Head of caudate nucleus (tissue), 42 donors: ENCODE measurements around the gene CREB5.
A peak's percentile ranks its signal among the peaks of the same experiment; 100 is the strongest.

Experiments
- DNase-seq, 42 donors: peaks; one replicate each; pipeline versions ENCODE4 v3.0.0 to v3.0.0-alpha.2; 2020 to 2021; ENCODE audit warnings: mixed read lengths in 7 of 42
- intact Hi-C: fragments of 100-400 bp; cut with DNase I; formaldehyde crosslinking; loops from one replicate; pipeline ENCODE4 v1.15.0; 2022

CREB5 gene

DNA sequence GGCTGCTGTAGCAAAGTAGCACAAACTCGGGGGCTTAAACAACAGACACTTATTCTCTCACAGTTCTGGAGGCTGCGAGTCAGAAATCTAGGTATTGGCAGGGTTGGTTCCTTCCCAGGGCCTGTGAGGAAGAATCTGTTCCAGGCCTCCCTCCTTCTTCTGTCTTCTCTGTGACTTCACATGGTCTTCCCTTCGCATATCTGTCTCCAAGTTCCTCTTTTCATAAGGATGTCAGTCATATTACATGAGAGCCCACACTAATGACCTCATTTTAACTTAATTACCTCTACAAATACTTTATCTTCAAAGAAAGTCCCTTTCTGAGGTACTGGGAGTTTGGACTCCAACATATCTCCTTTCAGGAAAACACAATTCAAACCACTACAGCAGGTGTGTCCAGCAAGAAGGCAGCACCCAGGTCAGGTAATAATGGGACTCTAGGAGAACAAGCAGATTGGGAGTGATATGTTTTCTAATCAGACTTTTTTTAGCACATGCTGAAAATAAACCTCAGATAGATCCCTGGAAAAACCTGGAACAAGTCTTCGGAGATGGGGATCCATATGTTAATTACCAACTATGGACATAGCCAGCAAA is 11.7 kb downstream of the CREB5 start:
- DNase-seq: no peak
- intact Hi-C loops: no loop called here

DNA sequence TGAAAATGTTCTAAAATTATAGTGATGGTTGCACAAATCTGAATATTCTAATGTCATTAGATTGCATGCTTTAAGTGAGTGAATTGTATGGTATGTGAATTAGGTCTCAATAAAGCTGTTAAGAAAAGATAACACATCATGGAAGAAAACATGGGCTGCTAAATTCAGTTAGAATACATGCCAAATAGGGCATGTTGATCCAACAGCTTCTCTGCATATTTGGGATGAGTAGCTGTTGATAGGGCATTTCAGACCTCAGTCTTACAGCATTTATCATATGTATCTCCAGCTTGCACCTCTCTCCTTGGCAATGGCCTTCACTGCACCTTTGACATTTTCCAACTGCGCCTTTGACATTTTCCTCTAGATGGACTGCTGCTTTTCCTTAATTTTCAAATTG is 13.2 kb downstream of the CREB5 start:
- intact Hi-C loops: no loop called here
- no peak for DNase-seq

DNA sequence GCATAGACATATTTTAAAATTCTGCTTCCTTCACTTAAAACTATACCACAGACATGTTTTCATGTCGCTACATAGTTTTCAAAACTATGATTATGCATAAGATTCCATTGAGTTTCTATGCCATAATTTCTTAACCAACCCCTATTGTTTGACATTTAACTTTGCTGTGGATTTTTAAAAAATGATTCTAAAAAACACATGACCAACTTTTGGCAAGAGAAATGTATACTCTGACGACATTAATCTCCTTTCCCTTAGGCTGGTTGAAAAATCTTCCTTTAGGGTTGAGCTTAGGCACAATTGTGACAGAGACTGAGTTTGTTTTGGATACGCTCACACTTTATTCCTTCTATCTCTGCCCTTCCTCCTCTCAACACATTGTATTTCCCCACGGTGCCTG is 14.9 kb downstream of the CREB5 start:
- intact Hi-C loops: no loop called here
- no peak for DNase-seq

DNA sequence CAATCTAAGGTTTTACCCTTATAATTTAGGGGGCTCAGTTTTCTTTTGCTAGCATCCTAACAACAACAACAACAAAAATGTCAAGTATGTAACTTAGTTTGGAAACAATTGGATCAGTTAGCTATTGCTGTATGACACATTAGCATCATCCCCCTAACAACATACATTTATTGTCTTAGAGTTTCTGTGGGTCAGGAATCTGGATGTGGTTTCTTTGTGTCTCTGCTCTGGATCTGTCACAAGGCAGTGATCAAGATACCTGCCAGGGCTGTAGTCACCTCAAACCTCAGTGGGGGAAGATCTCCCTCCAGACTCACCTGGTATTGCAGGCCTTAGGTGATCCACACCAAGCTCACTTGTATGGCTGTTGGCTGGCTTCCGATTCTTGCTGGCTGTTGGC is 18.3 kb downstream of the CREB5 start:
- intact Hi-C loops: no loop called here
- no peak for DNase-seq

DNA sequence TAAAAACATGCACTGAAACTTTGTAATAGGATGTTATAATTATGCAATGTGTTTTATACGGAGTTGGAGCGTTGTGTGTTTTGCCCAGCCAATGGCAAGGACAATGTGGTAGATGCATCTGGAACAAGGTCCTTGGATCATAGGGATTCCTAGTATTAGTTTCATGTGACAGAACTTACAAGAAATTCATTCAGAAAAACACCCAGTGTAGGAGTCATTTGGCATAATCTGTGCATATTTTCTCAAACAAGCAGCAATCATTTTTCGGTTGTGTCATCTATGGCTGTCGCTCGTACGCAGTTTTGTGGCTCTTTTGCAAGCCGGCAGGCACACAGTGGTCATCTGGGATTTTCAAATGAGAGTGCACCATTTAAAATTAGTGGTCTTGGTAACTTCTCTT is 19.8 kb downstream of the CREB5 start:
- intact Hi-C loops: no loop called here
- DNase-seq: no peak

DNA sequence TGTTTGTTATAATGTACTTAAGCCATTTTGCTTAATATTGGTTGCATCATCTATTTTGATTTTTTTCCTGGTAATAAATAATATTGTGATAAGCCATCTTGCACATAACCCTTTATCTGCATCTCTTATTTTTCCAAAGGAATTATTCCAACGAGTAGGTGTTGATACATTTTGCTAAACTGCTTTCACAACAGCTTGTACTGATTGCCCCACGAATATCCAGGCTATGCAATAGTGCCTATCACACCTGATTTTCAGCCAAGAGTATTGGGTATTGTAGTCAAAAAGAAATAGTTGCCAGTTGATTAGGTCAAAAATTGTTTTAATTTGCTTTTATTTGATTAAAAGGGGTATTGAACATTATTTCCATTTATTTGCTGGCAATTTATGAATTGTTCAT is 20.7 kb downstream of the CREB5 start:
- DNase-seq: no peak
- intact Hi-C loops: no loop called here

DNA sequence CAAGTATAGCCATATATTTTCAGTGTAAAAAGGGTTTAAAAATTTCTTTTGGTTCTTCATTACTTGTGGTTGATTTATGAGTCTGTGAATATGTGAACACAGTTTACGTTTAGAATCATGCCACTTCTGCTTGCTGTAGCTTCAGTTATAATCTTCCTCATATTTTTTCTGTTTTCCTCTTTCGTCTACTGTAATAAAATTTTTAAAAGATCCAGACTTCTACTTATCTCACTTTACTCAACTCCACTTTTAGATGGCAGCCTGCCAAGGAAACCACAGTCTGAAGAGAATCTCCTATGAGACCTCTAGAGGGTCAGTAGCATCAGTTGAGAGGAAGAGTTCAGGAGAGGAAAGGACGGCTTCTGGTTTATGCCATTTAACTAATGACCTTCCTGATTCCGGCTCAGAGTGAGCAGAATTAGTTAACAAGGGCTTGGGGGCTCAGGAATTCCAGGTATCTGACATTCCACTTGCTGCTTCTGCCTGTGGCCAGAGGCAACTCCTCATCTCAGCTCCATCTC is 21.4 kb downstream of the CREB5 start:
- peak in 3 of 42 donors; percentile 21 to 59 (median 38) for DNase-seq
- intact Hi-C loops: no loop called here

DNA sequence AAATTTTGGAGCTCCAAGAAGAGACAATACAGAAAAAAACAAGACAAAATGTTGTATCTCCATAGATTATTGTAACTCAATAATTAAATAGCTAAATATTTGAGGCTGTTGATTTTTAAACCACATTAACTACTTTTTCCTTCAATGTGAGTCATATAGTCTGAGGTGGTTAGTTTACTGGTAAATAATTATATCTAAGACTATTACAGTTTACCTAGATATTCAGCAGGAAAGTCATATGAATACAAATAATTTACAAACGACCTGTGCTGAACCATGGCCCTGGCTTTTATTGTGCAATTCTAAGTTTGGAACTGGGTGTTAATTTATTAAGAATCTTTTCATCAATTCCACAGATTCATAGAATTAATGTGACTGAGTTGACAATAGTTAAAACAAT is 22.2 kb downstream of the CREB5 start:
- intact Hi-C loops: no loop called here

DNA sequence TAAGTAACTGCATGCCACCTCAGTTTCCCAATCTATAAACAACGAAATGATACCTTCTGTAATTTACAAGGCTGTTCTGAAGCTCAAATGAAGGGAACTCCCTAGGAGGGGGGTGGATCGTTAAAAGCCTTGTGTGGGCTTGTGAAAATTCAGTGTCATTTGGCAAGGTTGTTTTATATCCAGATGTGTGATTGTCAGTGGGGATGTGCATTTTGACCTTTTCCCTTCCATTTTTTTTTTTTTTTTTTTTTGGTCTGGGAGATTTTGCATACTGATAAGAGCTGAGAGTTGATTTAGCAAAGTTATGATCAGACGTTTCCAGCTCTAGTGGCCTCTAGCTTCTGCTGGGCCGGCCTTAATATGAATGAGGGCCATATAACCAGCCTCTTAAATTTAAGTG is 22.8 kb downstream of the CREB5 start:
- DNase-seq: no peak
- intact Hi-C loops: no loop called here

More for the DNA sequence above, 22.2 kb downstream of the CREB5 start:
- DNase-seq: no peak

DNA sequence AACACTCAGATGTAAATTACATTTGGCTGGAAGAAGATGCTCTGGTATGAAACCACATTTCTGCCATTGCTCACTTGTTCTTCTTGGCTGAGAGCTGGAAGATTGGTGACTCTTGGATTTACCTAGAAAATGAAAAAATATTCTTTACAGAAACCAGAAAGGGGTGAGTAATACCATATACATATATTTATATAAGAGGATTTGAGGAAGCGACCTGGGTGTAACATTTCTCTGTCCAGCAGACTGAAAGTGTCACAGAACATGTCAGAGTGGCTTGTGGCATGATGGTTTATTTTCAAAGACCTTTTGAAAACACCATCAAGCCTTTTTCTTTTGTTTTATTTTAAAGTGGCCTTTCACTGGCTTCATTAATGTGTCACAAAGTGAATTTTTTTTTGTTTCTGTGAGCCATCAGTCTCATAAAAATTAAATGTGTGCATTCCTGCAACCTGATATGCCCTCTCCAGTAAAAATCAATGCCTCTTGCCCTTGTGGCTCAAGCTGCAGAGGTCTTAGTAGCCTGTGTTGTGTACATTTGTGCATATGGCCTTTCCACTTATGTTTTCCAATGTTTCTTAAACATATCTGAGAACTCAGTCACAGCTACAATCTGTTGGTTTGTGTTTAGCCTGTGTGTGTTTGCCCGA is 23.5 kb downstream of the CREB5 start:
- intact Hi-C loops: no loop called here
- DNase-seq: no peak

DNA sequence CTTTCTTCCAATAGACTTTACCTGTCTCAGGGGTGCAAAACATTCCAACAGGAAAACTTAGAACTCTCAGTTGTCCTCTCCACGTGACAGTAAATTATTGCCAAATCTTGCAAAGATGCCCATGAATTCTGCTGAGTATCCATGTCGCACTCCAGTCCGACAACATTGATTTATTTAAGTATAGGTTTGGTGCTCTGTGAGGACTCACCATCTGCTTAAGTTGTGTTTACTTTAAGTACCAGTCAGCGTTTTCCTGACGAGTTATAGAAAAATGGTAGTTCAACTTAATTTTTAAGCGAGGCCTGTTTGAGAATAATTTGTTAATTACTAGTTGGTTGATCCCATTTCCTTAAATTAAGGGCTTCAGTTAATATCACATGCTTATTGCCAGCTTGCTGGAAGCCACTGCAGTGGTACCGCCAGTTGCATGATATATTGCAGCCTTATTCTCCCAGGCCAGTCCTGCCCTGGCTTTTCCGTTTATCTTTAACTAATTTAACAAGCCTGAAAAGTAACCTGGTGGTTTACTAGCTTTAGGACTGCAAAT is 27.8 kb downstream of the CREB5 start:
- DNase-seq: no peak
- intact Hi-C loops: no loop called here

DNA sequence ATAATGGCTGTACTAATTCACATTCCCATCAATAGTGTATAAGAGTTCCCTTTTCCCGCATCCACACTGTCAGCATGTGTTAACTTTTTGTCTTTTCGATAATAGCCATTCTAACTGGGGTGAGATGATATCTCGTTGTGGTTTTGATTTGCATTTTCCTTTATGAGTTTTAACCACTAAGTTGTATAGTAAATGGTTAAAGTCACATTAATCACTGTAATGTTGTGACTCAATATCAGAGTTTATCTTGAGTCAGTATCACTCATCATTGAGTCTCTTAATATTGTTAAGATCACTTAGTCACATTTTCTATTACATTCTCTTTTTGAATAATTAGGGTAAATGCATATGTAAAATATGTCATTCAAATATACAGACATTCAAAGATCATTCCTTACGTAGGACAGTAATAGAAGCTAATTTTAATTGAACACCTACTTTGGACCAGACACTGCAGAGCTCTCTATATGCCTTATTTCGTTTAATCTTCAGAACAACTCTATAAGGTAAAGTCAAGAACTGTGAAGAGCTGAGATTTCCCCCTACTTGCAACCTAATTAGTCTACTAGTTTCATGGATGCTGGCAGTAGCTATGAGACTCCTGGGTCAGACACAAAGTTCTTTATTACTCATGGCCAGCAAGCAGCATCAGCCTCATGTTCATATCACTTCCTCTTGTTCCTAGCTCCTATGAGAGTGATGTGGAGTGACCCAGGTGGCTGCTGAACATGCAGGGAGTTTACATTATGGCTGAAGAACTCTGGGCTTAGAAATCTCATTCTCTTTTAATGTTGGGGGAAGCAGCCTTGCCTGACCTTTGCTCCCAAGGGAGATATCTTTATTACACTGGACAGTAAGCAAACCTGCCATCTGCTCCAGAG is 30.5 kb downstream of the CREB5 start:
- intact Hi-C loops: no loop called here
- DNase-seq: no peak

DNA sequence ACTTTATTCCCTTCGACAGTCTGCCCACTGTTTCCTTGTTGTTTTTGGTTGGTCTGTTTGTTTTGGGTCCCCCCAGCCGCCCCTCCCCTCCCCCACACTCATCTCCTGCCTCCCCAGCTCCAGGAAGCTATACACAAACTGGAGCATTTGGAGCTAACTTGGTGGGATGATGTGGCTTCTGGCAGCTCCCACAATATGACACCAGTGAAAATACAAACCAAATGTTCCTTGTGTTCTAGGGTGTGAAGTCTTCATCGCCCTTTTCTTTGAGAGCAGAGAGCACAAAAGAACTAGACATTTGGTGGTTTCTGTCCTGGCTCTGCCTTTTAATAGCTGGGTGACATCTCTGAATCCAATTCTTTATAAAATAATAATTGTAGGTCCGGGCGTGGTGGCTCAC is 33.8 kb downstream of the CREB5 start:
- DNase-seq: no peak
- intact Hi-C loops: no loop called here

DNA sequence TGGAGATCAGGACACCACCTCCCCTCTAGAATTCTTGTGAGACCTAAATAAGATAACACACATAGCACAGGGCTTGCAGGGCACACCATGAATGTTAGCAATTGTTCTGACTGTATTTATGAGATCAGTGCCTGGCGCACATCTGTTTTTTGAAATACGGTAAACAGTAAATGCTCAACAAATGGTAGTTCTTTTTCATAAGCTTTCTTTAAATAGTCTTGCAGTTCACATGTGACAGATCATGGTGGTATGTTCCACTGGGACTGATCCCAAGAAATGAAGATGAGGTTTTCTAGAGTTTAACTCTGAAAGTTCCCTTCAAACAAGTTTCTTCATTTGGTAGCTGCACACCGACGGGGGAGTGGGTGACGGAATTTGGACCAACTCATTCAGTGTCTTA is 34.8 kb downstream of the CREB5 start:
- intact Hi-C loops: no loop called here
- DNase-seq: no peak

DNA sequence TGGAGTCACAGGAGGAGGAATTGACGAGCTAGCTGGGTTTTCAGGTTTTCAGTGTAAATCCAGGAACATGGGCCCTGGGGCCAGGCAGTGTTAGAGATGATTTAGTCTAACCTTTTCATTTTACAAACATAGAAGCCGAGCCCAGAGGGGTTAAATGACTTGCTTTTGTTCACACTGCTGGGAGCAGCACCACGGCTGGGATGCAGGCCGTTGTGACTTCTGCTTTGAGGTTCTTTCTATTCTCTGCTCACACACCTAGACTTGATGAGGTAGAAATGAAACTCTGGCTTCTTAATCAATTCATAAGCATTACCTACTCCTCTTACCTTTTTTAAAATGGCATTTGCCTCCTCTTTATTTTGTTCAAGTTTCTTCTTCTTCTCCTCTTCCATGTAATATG is 36.4 kb downstream of the CREB5 start:
- DNase-seq: no peak
- intact Hi-C loops: no loop called here

DNA sequence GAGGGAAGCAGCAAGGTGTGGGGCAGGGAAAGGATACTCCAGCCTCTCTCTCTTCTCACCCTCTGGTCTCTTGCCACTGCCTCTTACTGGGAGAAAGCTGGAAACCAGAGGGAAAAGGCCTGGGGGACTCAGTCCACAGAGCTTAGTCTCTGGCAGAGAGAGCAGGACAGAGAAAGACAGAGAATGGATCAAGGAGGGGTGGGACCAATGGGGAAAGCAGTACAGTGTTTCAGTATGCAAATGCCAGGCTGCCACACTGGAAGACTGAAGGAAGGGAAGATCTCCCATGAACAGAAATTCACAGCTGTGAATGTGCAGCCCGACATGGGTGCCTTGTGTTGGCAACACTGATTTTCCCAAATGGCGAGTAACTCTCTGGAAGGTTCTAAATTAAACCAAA is 40.4 kb downstream of the CREB5 start:
- DNase-seq: no peak

DNA sequence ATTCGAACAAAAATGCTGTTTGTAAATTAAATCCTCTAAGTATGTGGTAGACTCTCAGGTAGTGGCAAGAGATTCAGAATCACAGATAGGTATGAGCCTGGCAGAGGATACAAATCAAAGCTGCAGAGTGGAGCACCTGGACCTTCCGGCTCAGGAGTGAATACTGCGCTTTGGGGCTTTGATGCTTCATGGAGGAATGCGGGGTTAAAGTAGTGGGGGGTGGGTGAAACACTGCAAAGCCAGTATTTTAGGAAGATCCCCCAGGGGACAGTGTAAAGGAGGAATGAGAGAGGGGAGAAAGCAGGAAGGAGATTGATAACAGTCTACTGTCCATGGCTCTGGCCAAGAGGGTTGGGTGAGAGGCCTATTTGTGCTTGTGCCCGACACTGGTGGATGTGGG is 43.2 kb downstream of the CREB5 start:
- DNase-seq: no peak
- intact Hi-C loops: no loop called here

More for the DNA sequence above, 40.4 kb downstream of the CREB5 start:
- intact Hi-C loops: no loop called here

DNA sequence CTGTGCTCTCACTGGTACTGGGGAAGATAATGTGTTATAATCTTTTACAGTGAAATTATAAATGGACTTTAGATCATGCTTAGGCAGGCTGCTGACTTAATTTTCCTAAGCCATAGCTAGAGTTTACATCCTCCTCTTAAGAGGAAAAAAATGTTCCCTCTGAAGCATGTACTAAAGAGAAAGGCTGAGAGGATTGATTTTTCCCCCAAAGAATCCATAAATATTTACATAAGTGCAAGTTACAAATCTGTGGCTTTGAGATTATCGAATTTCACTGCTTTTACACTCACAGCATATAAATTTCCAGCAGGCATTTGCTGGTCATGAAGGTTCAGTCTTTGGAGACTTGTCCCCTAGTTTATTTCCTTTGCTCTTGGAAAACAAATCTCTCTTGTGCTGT is 43.7 kb downstream of the CREB5 start:
- no peak for DNase-seq

DNA sequence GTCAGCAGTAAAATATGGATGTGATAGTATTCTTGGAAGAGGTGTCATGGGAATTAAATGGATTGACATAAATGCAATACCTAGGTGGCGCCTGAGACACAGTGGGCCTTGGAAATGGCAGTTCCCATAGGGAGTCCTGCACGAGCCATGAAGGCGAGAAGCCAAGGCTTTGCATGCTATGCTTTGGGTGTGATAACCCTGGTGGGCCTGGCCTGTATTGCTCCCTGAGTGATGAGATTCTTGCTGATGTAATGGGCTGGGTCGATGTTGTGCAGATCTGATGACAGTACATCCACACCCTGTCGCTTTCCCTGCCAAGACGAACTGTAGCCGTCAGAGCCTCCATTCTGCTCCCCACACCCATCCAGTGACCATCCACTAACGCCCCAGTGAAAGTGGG is 46.4 kb downstream of the CREB5 start:
- intact Hi-C loops: no loop called here
- DNase-seq: no peak

More for the DNA sequence above, 43.7 kb downstream of the CREB5 start:
- intact Hi-C loops: no loop called here

DNA sequence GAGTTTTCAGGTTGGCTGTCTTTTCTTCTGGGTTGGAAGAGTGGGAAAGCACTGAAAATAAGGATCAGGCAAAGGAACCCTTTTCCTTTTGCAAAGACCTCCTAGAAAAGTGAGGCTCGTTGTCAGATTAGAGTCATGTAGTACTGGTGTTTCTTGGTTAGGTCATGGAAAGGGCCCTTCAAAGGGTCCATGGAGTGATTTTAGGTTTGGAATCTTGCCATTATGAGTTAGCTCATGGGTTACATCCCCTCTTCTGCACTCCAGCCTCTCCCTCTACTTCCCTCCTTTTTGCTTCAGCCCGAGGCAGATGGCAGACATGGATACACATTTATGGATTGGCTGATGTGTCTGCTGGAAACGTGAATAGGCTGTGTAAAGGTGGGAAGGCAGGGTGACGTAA is 47.0 kb downstream of the CREB5 start:
- intact Hi-C loops: no loop called here
- no peak for DNase-seq
